ENCODE results near the gene FMN1.

DNA sequence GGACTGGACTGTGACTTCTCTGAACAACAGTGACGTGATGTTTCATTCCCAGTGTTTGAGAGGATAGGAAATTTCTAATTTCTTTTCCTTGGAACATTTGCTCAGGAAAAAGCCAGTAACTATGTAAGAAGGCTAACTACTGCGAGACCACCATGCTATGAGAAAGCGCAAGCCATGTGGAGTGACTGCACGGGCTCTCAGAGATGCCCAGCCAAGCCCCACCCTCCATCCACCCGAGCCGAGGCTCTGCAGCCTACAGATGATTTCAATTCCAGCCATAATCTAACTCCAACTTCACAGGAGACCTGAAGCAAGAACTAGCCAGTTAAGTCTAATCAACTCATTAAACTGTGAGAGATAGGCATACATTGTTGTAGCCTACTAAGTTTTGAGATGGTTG lies 352.4 kb downstream of the FMN1 start:
- TF ChIP-seq SREBF2 (IDR thresholded peaks at IDR 0.05), result no peak
- no peak for TF ChIP-seq RCOR1 (IDR thresholded peaks at IDR 0.05; ENCODE audit: low read depth, low read length)
- TF ChIP-seq, protein P1, sequence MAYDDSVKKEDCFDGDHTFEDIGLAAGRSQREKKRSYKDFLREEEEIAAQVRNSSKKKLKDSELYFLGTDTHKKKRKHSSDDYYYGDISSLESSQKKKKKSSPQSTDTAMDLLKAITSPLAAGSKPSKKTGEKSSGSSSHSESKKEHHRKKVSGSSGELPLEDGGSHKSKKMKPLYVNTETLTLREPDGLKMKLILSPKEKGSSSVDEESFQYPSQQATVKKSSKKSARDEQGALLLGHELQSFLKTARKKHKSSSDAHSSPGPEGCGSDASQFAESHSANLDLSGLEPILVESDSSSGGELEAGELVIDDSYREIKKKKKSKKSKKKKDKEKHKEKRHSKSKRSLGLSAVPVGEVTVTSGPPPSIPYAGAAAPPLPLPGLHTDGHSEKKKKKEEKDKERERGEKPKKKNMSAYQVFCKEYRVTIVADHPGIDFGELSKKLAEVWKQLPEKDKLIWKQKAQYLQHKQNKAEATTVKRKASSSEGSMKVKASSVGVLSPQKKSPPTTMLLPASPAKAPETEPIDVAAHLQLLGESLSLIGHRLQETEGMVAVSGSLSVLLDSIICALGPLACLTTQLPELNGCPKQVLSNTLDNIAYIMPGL (CRISPR knock-in tag; IDR thresholded peaks at IDR 0.05; ENCODE audit: borderline replicate concordance), result no peak
- TF ChIP-seq, protein P2, sequence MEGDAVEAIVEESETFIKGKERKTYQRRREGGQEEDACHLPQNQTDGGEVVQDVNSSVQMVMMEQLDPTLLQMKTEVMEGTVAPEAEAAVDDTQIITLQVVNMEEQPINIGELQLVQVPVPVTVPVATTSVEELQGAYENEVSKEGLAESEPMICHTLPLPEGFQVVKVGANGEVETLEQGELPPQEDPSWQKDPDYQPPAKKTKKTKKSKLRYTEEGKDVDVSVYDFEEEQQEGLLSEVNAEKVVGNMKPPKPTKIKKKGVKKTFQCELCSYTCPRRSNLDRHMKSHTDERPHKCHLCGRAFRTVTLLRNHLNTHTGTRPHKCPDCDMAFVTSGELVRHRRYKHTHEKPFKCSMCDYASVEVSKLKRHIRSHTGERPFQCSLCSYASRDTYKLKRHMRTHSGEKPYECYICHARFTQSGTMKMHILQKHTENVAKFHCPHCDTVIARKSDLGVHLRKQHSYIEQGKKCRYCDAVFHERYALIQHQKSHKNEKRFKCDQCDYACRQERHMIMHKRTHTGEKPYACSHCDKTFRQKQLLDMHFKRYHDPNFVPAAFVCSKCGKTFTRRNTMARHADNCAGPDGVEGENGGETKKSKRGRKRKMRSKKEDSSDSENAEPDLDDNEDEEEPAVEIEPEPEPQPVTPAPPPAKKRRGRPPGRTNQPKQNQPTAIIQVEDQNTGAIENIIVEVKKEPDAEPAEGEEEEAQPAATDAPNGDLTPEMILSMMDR (IDR thresholded peaks at IDR 0.05), result no peak

All from A549 (cell line).